ENCODE data around the gene PBX3.

- TF ChIP-seq ZBTB1 (CRISPR knock-in tag; IDR thresholded peaks at IDR 0.05; ENCODE audit: borderline replicate concordance) = no peak
- no peak for TF ChIP-seq REPIN1 (CRISPR knock-in tag; IDR thresholded peaks at IDR 0.05; ENCODE audit: borderline replicate concordance, low read depth)
- TF ChIP-seq ZNF232 (CRISPR knock-in tag; IDR thresholded peaks at IDR 0.05; ENCODE audit: borderline replicate concordance) = no peak
- TF ChIP-seq MXI1 (IDR thresholded peaks at IDR 0.05; ENCODE audit: borderline replicate concordance, low read depth, low read length) = no peak
- TF ChIP-seq CTCF (CRISPR knock-in tag; IDR thresholded peaks at IDR 0.05) = no peak
- no peak for TF ChIP-seq GABPA (IDR thresholded peaks at IDR 0.05; ENCODE audit: low read depth, low read length)
- TF ChIP-seq GABPA (CRISPR knock-in tag; IDR thresholded peaks at IDR 0.05; ENCODE audit: low read depth) = no peak
- TF ChIP-seq DR1 (CRISPR knock-in tag; IDR thresholded peaks at IDR 0.05) = no peak
Observed at GRCh38 chr9:125889476-125890419, 142.6 kb downstream of the PBX3 start.

Data from HepG2 (cell line).